Measurements from ENCODE around the gene KRTAP3-1. TPM values are rescaled to one million over a fixed set of nuclear protein-coding genes. Genes with fewer than 3 reads are reported as not detected.
"Not testable (repeated sequence)": the region's sequence is repeated elsewhere in the genome, so short reads cannot be mapped to it uniquely, and the experiment has no call there.

KRTAP3-1 gene
- total RNA-seq, 1 experiment from 2014 or later, result not detected

DNA sequence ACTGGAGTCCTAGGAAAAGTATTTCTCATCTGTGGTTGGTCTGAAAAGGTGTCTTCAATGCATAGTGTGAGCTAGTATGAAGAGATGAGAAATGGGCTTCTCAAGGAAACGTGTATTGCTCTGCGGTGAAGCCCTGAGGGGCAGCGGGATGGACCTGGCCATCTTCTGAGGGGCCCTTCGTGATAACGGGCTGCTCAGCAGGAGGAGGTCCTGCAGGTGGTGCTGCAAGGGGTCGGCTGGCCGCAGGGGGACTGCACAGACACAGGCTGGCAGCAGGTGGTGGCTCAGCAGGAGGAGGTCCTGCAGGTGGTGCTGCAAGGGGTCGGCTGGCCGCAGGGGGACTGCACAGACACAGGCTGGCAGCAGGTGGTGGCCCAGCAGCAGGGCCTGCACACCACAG lies 45.6 kb upstream of the KRTAP3-1 start:
- WGBS (ENCODE audit: extremely low coverage, insufficient read length, low lambda C conversion rate), result no CpG with 5 or more reads among the region's 9 CpGs

More for the DNA sequence above, 45.6 kb upstream of the KRTAP3-1 start:
- not testable (repeated sequence) for H2AFZ ChIP-seq (ENCODE audit: low read length); H2BK120ac ChIP-seq (ENCODE audit: low read depth, low read length, poor library complexity, severe bottlenecking); H3K23ac ChIP-seq (ENCODE audit: insufficient read length, low read depth, low read length); DNase-seq; H3K9me3 Mint-ChIP-seq; H2AK5ac ChIP-seq (ENCODE audit: insufficient read length, low read length); H3K36me3 Mint-ChIP-seq (ENCODE audit: insufficient read depth in 1 of 3, low read depth in 3 of 3); H3K27me3 ChIP-seq (ENCODE audit: insufficient read depth, low read length); H2BK20ac ChIP-seq (ENCODE audit: low read depth, low read length, poor library complexity, severe bottlenecking); H4K8ac ChIP-seq (replicated peaks; ENCODE audit: insufficient read length, low read depth, low read length); H3T11ph ChIP-seq (ENCODE audit: low read length); H3K79me1 ChIP-seq (ENCODE audit: insufficient read depth, low read depth, low read length, poor library complexity, severe bottlenecking); H3K4me2 ChIP-seq (ENCODE audit: insufficient read depth, insufficient read length, low read length); H3K4ac ChIP-seq (ENCODE audit: low read depth, low read length); H3K56ac ChIP-seq (ENCODE audit: insufficient read length, low read depth, low read length); H2BK15ac ChIP-seq (ENCODE audit: low read depth, low read length); H3K9me3 ChIP-seq (ENCODE audit: control insufficient read depth, low read depth, low read length); H3K9ac ChIP-seq (ENCODE audit: extremely low read depth, insufficient read length, low read length); H3K14ac ChIP-seq (ENCODE audit: insufficient read depth, low read length); H4K20me1 ChIP-seq (ENCODE audit: control insufficient read depth, insufficient read depth, insufficient read length); H3K23me2 ChIP-seq (ENCODE audit: insufficient read length, low read depth, low read length, poor library complexity, severe bottlenecking); H3K79me2 ChIP-seq (ENCODE audit: insufficient read depth, low read length); H3K18ac ChIP-seq (ENCODE audit: insufficient read length, low read depth, low read length); H4K91ac ChIP-seq (ENCODE audit: insufficient read length, low read depth, low read length); H3K27ac ChIP-seq (ENCODE audit: insufficient read length, low read depth, low read length); H3K4me3 Mint-ChIP-seq; H2BK5ac ChIP-seq (ENCODE audit: insufficient read length, low read length); H3K4me1 ChIP-seq (ENCODE audit: insufficient read depth, low read length); H4K5ac ChIP-seq (ENCODE audit: insufficient read length, low read depth, low read length); H3K27me3 Mint-ChIP-seq (ENCODE audit: low read depth); H2BK12ac ChIP-seq (ENCODE audit: insufficient read length, low read depth, low read length); H3K27ac Mint-ChIP-seq
- peaks cover 13 to 14% of the 10 kb centered on the region in 2 experiments for H3K4me1 Mint-ChIP-seq

Data from H9 (cell line).